ENCODE results near the gene SMPD3. TPM values are rescaled to one million over a fixed set of nuclear protein-coding genes. Genes with fewer than 3 reads are reported as not detected.

The SMPD3 gene
- total and polyA plus RNA-seq, 10 donors, result 0.66 to 6.5 (median 1.9) TPM

DNA sequence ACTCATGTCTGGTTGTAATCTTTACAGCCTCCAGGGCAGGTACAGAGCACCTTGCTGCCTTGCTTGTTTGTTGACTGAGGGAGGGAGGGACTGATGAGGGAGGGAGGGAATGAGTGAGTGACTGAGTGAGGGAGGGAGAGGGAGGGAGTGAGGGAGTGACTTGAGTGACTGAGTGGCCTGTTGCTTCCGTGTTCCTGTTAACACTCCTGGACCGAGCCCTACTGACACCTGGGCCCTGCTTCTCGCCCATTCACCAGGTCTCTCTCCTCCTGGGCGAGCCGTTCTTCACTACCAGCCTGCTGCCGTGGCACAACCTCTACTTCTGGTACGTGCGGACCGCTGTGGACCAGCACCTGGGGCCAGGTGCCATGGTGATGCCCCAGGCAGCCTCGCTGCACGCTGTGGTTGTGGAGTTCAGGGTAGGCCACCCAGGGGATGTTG is 96.3 kb downstream of the SMPD3 start:
- Histone ChIP-seq H3K27ac (no peak overlapping the region), H3K27me3 (replicated peaks in 1 of 7) (no peaks in the 10 kb centered on the region), H3K9me3 (no peaks in the 10 kb centered on the region), H3K4me1 (peaks cover 16 to 21% (median 19%) of the 10 kb centered on the region in 6 donors), H3K4me3 (no peak overlapping the region), H3K36me3 (peaks cover 0 to 100% (median 84%) of the 10 kb centered on the region in 6 donors)
- whole genome bisulfite sequencing, 5 donors, result 92 to 97% (median 96%) methylated on average over 11 of the region's 11 CpGs
- intact Hi-C loops (cut with DNase I; ENCODE audit: low total_unique reads), result no loop called here
- DNase-seq, result no peak
- TF ChIP-seq, protein P1, sequence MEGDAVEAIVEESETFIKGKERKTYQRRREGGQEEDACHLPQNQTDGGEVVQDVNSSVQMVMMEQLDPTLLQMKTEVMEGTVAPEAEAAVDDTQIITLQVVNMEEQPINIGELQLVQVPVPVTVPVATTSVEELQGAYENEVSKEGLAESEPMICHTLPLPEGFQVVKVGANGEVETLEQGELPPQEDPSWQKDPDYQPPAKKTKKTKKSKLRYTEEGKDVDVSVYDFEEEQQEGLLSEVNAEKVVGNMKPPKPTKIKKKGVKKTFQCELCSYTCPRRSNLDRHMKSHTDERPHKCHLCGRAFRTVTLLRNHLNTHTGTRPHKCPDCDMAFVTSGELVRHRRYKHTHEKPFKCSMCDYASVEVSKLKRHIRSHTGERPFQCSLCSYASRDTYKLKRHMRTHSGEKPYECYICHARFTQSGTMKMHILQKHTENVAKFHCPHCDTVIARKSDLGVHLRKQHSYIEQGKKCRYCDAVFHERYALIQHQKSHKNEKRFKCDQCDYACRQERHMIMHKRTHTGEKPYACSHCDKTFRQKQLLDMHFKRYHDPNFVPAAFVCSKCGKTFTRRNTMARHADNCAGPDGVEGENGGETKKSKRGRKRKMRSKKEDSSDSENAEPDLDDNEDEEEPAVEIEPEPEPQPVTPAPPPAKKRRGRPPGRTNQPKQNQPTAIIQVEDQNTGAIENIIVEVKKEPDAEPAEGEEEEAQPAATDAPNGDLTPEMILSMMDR (IDR thresholded peaks at IDR 0.05 in 8 of 11, conservative IDR thresholded peaks at IDR 0.05 in 3 of 11), result no peak
- TF ChIP-seq POLR2A (IDR thresholded peaks at IDR 0.05) (no peak), POLR2AphosphoS5 (IDR thresholded peaks at IDR 0.05) (no peak)

- Histone ChIP-seq H3K4me1 (peaks cover 11 to 16% (median 13%) of the 10 kb centered on the region in 6 donors), H3K9me3 (no peaks in the 10 kb centered on the region), H3K27ac (no peak overlapping the region), H3K36me3 (peaks cover 0 to 100% (median 87%) of the 10 kb centered on the region in 6 donors), H3K27me3 (replicated peaks in 1 of 7) (no peaks in the 10 kb centered on the region), H3K4me3 (no peak overlapping the region)
- 94 to 99% (median 95%) methylated on average over 7 to 11 of the region's 11 CpGs for whole genome bisulfite sequencing, 5 donors
- TF ChIP-seq POLR2AphosphoS5 (IDR thresholded peaks at IDR 0.05) (no peak), POLR2A (IDR thresholded peaks at IDR 0.05) (no peak)
- TF ChIP-seq, protein P1 (IDR thresholded peaks at IDR 0.05 in 8 of 11, conservative IDR thresholded peaks at IDR 0.05 in 3 of 11), result no peak
- no peak for DNase-seq
- intact Hi-C loops (cut with DNase I; ENCODE audit: low total_unique reads), result no loop called here
These were observed 96.8 kb downstream of the SMPD3 start for GRCh38 chr16:68351463-68351862.

DNA sequence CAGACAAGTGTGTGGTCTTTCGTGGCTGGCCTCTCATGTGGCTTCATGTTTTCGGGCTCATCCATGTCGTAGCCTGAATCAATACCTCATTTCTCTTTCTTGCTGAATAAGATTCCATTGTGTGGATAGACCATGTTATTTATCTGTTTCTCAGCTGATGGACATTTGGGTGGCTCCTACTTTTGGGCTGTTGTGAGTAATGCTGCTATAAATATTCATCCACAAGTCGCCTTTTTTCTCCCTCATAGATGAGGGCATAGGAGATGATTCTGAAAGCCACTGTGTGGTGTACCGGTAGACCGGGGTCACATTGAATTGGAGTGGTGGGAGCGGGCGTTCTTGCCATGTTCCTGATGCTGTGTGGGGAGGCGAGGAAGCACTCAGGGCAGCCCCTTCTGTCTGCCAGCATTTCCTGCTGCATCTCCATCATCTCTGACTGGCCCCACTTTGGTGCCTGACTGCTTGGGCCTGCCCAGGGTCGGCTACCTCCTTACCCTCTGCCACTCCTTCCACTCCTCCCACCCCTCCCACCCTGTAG is 97.4 kb downstream of the SMPD3 start:
- no peaks in the 10 kb centered on the region for H3K27me3 ChIP-seq (replicated peaks in 1 of 7)
- no peak overlapping the region for H3K27ac ChIP-seq
- no peaks in the 10 kb centered on the region for H3K9me3 ChIP-seq
- H3K4me3 ChIP-seq, result no peak overlapping the region
- intact Hi-C loops (cut with DNase I; ENCODE audit: low total_unique reads), result no loop called here
- H3K36me3 ChIP-seq, result peaks cover 0 to 100% (median 93%) of the 10 kb centered on the region in 6 donors
- no peak for TF ChIP-seq POLR2AphosphoS5 (IDR thresholded peaks at IDR 0.05)
- TF ChIP-seq, protein P1 (IDR thresholded peaks at IDR 0.05 in 8 of 11, conservative IDR thresholded peaks at IDR 0.05 in 3 of 11), result no peak
- no peak for TF ChIP-seq POLR2A (IDR thresholded peaks at IDR 0.05)
- no peak for DNase-seq
- WGBS, 5 donors, result 93 to 98% (median 95%) methylated on average over 10 of the region's 10 CpGs
- H3K4me1 ChIP-seq, result peaks cover 5 to 10% (median 8%) of the 10 kb centered on the region in 6 donors

DNA sequence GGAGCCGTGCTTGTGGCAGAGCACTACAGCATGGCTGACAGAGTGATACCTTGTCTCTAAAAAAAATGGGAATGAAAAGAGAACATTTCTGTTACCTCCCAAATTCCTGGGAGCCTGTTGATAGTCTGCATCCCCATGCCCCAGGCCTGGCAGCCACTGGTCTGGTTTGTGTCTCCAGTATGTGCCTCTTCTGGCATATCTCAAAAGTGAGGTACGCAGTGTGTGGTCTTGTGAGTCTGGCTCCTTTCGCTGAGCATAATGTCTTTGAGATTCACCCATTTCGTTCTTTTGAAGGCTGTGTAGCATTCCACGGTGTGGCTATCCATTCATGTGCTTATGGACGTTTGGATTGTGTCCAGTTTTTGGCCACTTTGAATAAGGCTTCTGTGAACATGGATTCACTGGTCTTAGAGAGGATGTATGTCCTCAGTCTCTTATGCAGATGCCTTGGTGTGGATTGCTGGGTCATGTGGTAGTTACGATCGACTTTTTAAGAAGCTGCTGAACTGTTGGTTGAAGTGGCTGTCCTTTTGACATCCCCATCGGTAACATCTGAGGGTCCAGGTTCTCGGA is 98.4 kb downstream of the SMPD3 start:
- Histone ChIP-seq H3K9me3 (no peaks in the 10 kb centered on the region), H3K4me1 (peaks cover 0 to under 1% (median 0%) of the 10 kb centered on the region in 6 donors), H3K27ac (no peak overlapping the region), H3K27me3 (replicated peaks in 1 of 7) (no peaks in the 10 kb centered on the region), H3K4me3 (no peak overlapping the region), H3K36me3 (peaks cover 0 to 100% (median 95%) of the 10 kb centered on the region in 6 donors)
- intact Hi-C loops (cut with DNase I; ENCODE audit: low total_unique reads), result no loop called here
- DNase-seq, result no peak
- WGBS, 5 donors, result 95 to 98% (median 96%) methylated on average over 10 of the region's 10 CpGs
- TF ChIP-seq, protein P1 (IDR thresholded peaks at IDR 0.05 in 8 of 11, conservative IDR thresholded peaks at IDR 0.05 in 3 of 11), result no peak
- no peak for TF ChIP-seq POLR2AphosphoS5 (IDR thresholded peaks at IDR 0.05)
- no peak for TF ChIP-seq POLR2A (IDR thresholded peaks at IDR 0.05)

Measured in spleen (tissue), 11 donors.